GM12892 (cell line): ENCODE data around the gene RFTN1.

ENCODE experiments used
- POLR2A ChIP-seq: IDR thresholded peaks from 2 replicates; pipeline ENCODE4 v1.6.1; 2011; ENCODE audit warnings: low read depth, low read length, control low read depth
- POLR2AphosphoS5 ChIP-seq: IDR thresholded peaks from 2 replicates; pipeline ENCODE4 v1.6.1; 2011; ENCODE audit warnings: low read depth, low read length, control low read depth
- TAF1 ChIP-seq: IDR thresholded peaks from 2 replicates; pipeline ENCODE4 v1.6.1; 2011; ENCODE audit warnings: low read depth, mild to moderate bottlenecking, control low read depth, low read length, borderline replicate concordance

- TF ChIP-seq POLR2AphosphoS5 (peak; percentile 57), TAF1 (no peak), POLR2A (no peak)
These were observed 184.3 kb downstream of the RFTN1 start for GRCh38 chr3:16329036-16329825.
